Transverse colon (tissue), 4 donors: Measurements from ENCODE around the gene TAS2R60. TPM values are rescaled to one million over a fixed set of nuclear protein-coding genes. Genes with fewer than 3 reads are reported as not detected.
"Not testable (repeated sequence)": the region's sequence is repeated elsewhere in the genome, so short reads cannot be mapped to it uniquely, and the experiment has no call there.

Experiments used
- DNase-seq: peaks from one replicate; pipeline ENCODE4 v3.0.0-alpha.2; 2019
- H3K27ac ChIP-seq, 4 donors: fragments of 200-600 bp; sonication (generic); 2 replicates each; pipeline ENCODE4 v1.5.1; 2016 to 2018; ENCODE audit warnings: inconsistent platforms in 4 of 4
- H3K27me3 ChIP-seq: fragments of 200-600 bp; sonication (generic); 2 replicates; pipeline ENCODE4 v1.5.1; 2017; ENCODE audit warnings: inconsistent platforms
- H3K36me3 ChIP-seq, 4 donors: fragments of 200-600 bp; sonication (generic); 2 replicates each; pipeline ENCODE4 v1.5.1; 2017 to 2019; ENCODE audit warnings: inconsistent platforms in 4 of 4
- H3K4me1 ChIP-seq, 4 donors: fragments of 200-600 bp; sonication (generic); 2 replicates each; pipeline ENCODE4 v1.5.1; 2017 to 2020; ENCODE audit warnings: inconsistent platforms in 4 of 4
- H3K4me3 ChIP-seq, 4 donors: fragments of 200-600 bp; sonication (generic); 1 replicate in 1 of 4; 2 replicates in 3 of 4; pipeline versions ENCODE4 v1.5.1 to v1.6.1; 2017 to 2019; ENCODE audit warnings: inconsistent platforms in 4 of 4
- H3K9me3 ChIP-seq, 2 donors: fragments of 200-600 bp; sonication (generic); 2 replicates each; pipeline ENCODE4 v1.5.1; 2017 to 2019; ENCODE audit warnings: inconsistent platforms in 2 of 2
- CTCF ChIP-seq, 5 experiments: fragments of 200-600 bp in 3 of 5; fragments of 450-650 bp in 2 of 5; sonication (generic) in 3 of 5; IDR thresholded peaks; 1 replicate in 2 of 5; 2 replicates in 3 of 5; pipeline ENCODE4 v1.5.1; 2016 to 2017; ENCODE audit warnings: antibody characterized with exemption in 5 of 5, inconsistent platforms in 3 of 5, mild to moderate bottlenecking in 2 of 5, moderate library complexity in 1 of 5
- EP300 ChIP-seq: sonication (generic); formaldehyde crosslinking; IDR thresholded peaks from one replicate; pipeline ENCODE4 v1.6.1; 2017; ENCODE audit warnings: antibody characterized with exemption, low read depth
- POLR2A ChIP-seq: fragments of 450-650 bp; IDR thresholded peaks from one replicate; pipeline ENCODE4 v1.6.1; 2016; ENCODE audit warnings: antibody characterized with exemption, mild to moderate bottlenecking, moderate library complexity
- POLR2AphosphoS5 ChIP-seq, 3 donors: sonication (generic); formaldehyde crosslinking; IDR thresholded peaks; one replicate each; pipeline ENCODE4 v1.6.1; 2016; ENCODE audit warnings: antibody characterized with exemption in 3 of 3
- WGBS, 2 donors: methylation state at CpG; one replicate each; pipeline ENCODE4 v1.1.5; 2018; ENCODE audit warnings: low coverage in 1 of 2; 5-methylcytosine and 5-hydroxymethylcytosine counted together
- in situ Hi-C, 4 donors: fragments of 200-750 bp; cut with MboI; loops; one replicate each; pipeline versions ENCODE4 v1.15.0 to v1.15.1; 2017; ENCODE audit warnings: low sequenced_read_pairs in 3 of 4, low pct_ligation_motif_present in 1 of 4, low pct_unique_long_range_greater_than_20kb in 1 of 4
- intact Hi-C: fragments of 100-400 bp; cut with DNase I; formaldehyde crosslinking; loops from one replicate; pipeline ENCODE4 v1.15.1; 2023; ENCODE audit warnings: low total_unique reads
- total RNA-seq, 4 donors: library from RNA; depleted of rRNA; stranded (reverse); fragments of >200 nt; gene quantifications; one replicate each; pipeline ENCODE4 v1.1.0, GENCODE V29; 2016

Gene TAS2R60
- total RNA-seq, 4 donors from 2014 or later, result not detected

- Histone ChIP-seq H3K36me3 (no peaks in the 10 kb centered on the region), H3K27me3 (no peaks in the 10 kb centered on the region), H3K27ac (peak overlapping the region in 3 of 4 donors; percentile 4 to 66 (median 45)), H3K9me3 (no peaks in the 10 kb centered on the region), H3K4me1 (peaks cover 0 to 16% (median 2%) of the 10 kb centered on the region in 4 donors), H3K4me3 (no peak overlapping the region)
- 80 to 82% methylated on average over 6 of the region's 6 CpGs for WGBS, 2 donors
- intact Hi-C loops (no loop called here), in situ Hi-C loops (no loop called here)
- TF ChIP-seq POLR2AphosphoS5 (IDR thresholded peaks at IDR 0.05) (no peak), EP300 (no peak), CTCF (IDR thresholded peaks at IDR 0.05) (no peak), POLR2A (no peak)
- DNase-seq, result no peak
Observed at GRCh38 chr7:143485500-143485899, 42.2 kb downstream of the TAS2R60 start.

- H3K27me3 ChIP-seq, H3K9me3 ChIP-seq, in situ Hi-C loops, intact Hi-C loops, H3K36me3 ChIP-seq, DNase-seq, H3K4me3 ChIP-seq: not testable (repeated sequence)
- peak overlapping the region in 2 of 4 donors; percentile 45 to 66 for H3K27ac ChIP-seq
- peaks cover 0 to 16% (median 2%) of the 10 kb centered on the region in 4 donors for H3K4me1 ChIP-seq
- WGBS, 2 donors, result 79 to 90% methylated on average over 3 of the region's 3 CpGs
Observed at GRCh38 chr7:143486266-143486665, 43.0 kb downstream of the TAS2R60 start.

GRCh38 chr7:143487061-143487460 lies 43.8 kb downstream of the TAS2R60 start:
- TF ChIP-seq POLR2AphosphoS5 (IDR thresholded peaks at IDR 0.05) (no peak), POLR2A (no peak), CTCF (IDR thresholded peaks at IDR 0.05) (no peak)
- H3K36me3 ChIP-seq, result no peaks in the 10 kb centered on the region
- H3K27ac ChIP-seq, result peak overlapping the region in 3 of 4 donors; percentile 31 to 66 (median 45)
- H3K4me1 ChIP-seq, result peaks cover 0 to 16% (median 2%) of the 10 kb centered on the region in 4 donors
- WGBS, 2 donors, result 55 to 64% methylated on average over 2 of the region's 2 CpGs
- no peak overlapping the region for H3K4me3 ChIP-seq
- H3K27me3 ChIP-seq, result no peaks in the 10 kb centered on the region
- in situ Hi-C loops (no loop called here), intact Hi-C loops (no loop called here)
- no peaks in the 10 kb centered on the region for H3K9me3 ChIP-seq
- no peak for DNase-seq

GRCh38 chr7:143487566-143487965 lies 44.3 kb downstream of the TAS2R60 start:
- peaks cover 0 to 16% (median 2%) of the 10 kb centered on the region in 4 donors for H3K4me1 ChIP-seq
- in situ Hi-C loops, result no loop called here

More at GRCh38 chr7:143487566-143487965, 44.3 kb downstream of the TAS2R60 start:
- TF ChIP-seq EP300, result no peak
- no peak for TF ChIP-seq CTCF (IDR thresholded peaks at IDR 0.05)
- peak in 1 of 3 donors; percentile 27 for TF ChIP-seq POLR2AphosphoS5 (IDR thresholded peaks at IDR 0.05)
- intact Hi-C loops, result no loop called here
- H3K36me3 ChIP-seq, result no peaks in the 10 kb centered on the region
- H3K9me3 ChIP-seq, result no peaks in the 10 kb centered on the region
- H3K4me3 ChIP-seq, result no peak overlapping the region
- no peaks in the 10 kb centered on the region for H3K27me3 ChIP-seq
- peak overlapping the region in 3 of 4 donors; percentile 2 to 66 (median 45) for H3K27ac ChIP-seq
- WGBS, 2 donors, result 29 to 37% methylated on average over 3 to 5 of the region's 5 CpGs
- DNase-seq, result peak; percentile 59
